Effector memory CD4-positive, alpha-beta T cell (primary cell): ENCODE data around the gene RASA3.
"Not testable (repeated sequence)": the region's sequence is repeated elsewhere in the genome, so short reads cannot be mapped to it uniquely, and the experiment has no call there.

Experiments used
- DNase-seq, 3 donors: peaks; one replicate each; pipeline ENCODE4 v3.0.0-alpha.2; 2020
- H3K27ac ChIP-seq: 2 replicates; pipeline ENCODE4 v1.7.0; 2013; ENCODE audit warnings: mild to moderate bottlenecking, low read length, moderate library complexity; ENCODE audit not compliant: insufficient read depth, poor library complexity, severe bottlenecking
- H3K27me3 ChIP-seq: replicated peaks from 2 replicates; pipeline ENCODE4 v1.7.0; 2013; ENCODE audit warnings: mild to moderate bottlenecking, low read length; ENCODE audit not compliant: insufficient read depth, control insufficient read depth, poor library complexity, severe bottlenecking
- H3K36me3 ChIP-seq: 2 replicates; pipeline ENCODE4 v1.7.0; 2013; ENCODE audit warnings: mild to moderate bottlenecking, low read length, moderate library complexity; ENCODE audit not compliant: control insufficient read depth, insufficient read depth
- H3K4me1 ChIP-seq: 2 replicates; pipeline ENCODE4 v1.7.0; 2013; ENCODE audit warnings: low read length, mild to moderate bottlenecking; ENCODE audit not compliant: control insufficient read depth, insufficient read depth, poor library complexity, severe bottlenecking
- H3K4me3 ChIP-seq: 2 replicates; pipeline ENCODE4 v1.7.0; 2013; ENCODE audit warnings: low read length, low read depth, mild to moderate bottlenecking; ENCODE audit not compliant: insufficient read depth, poor library complexity, severe bottlenecking
- H3K9me3 ChIP-seq: 2 replicates; pipeline ENCODE4 v1.7.0; 2013; ENCODE audit warnings: mild to moderate bottlenecking, low read length, moderate library complexity; ENCODE audit not compliant: control insufficient read depth

The RASA3 gene

GRCh38 chr13:114114666-114115065, 17.8 kb downstream of the RASA3 start:
- H3K27me3 ChIP-seq, H3K9me3 ChIP-seq, DNase-seq, H3K4me3 ChIP-seq: not testable (repeated sequence)
- Histone ChIP-seq H3K4me1 (peaks cover 68% of the 10 kb centered on the region), H3K36me3 (peaks cover 47% of the 10 kb centered on the region), H3K27ac (peak overlapping the region; percentile 25)

- DNase-seq: no peak
- H3K36me3 ChIP-seq: peaks cover 50% of the 10 kb centered on the region
- H3K27ac ChIP-seq: peak overlapping the region; percentile 11
- H3K27me3 ChIP-seq: no peaks in the 10 kb centered on the region
- H3K4me3 ChIP-seq: no peak overlapping the region
- no peaks in the 10 kb centered on the region for H3K9me3 ChIP-seq
- H3K4me1 ChIP-seq: peaks cover 69% of the 10 kb centered on the region
These were observed 18.3 kb downstream of the RASA3 start for GRCh38 chr13:114114006-114114640.

GRCh38 chr13:114113395-114113794, 19.0 kb downstream of the RASA3 start:
- peaks cover 55% of the 10 kb centered on the region for H3K36me3 ChIP-seq
- not testable (repeated sequence) for H3K9me3 ChIP-seq, H3K27me3 ChIP-seq, H3K4me3 ChIP-seq, DNase-seq, H3K27ac ChIP-seq
- peaks cover 69% of the 10 kb centered on the region for H3K4me1 ChIP-seq

- peaks cover 58% of the 10 kb centered on the region for H3K36me3 ChIP-seq
- no peaks in the 10 kb centered on the region for H3K27me3 ChIP-seq
- no peaks in the 10 kb centered on the region for H3K9me3 ChIP-seq
- peak overlapping the region; percentile 6 for H3K27ac ChIP-seq
- no peak overlapping the region for H3K4me3 ChIP-seq
- peaks cover 69% of the 10 kb centered on the region for H3K4me1 ChIP-seq
- DNase-seq: no peak
These were observed 19.5 kb downstream of the RASA3 start for GRCh38 chr13:114112826-114113322.

- H3K9me3 ChIP-seq: no peaks in the 10 kb centered on the region
- H3K27ac ChIP-seq: peak overlapping the region; percentile 52
- DNase-seq: no peak
- H3K4me3 ChIP-seq: no peak overlapping the region
- peaks cover 75% of the 10 kb centered on the region for H3K4me1 ChIP-seq
- H3K27me3 ChIP-seq: no peaks in the 10 kb centered on the region
- peaks cover 60% of the 10 kb centered on the region for H3K36me3 ChIP-seq
These were observed 20.1 kb downstream of the RASA3 start for GRCh38 chr13:114112231-114112825.

DNA sequence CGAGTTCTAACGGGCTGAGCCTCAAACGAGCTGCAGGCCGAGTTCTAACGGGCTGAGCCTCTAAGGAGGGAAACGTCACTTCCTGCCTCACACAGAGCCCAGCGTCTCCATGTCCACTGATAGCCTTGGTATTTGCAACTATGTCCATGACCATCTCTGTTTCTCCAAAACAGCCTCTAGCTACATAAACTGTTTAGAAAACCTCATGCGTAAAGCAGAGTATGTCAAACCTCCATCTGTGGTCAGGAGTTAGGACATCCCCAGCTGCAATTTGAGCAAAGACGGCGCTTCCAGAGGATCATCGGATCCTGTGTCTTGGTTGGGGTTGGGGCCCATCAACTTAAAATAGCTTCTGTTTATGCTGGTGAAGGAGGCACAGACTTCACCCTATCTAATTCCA, 20.8 kb downstream of the RASA3 start:
- DNase-seq: no peak
- Histone ChIP-seq H3K36me3 (peaks cover 65% of the 10 kb centered on the region), H3K4me3 (no peak overlapping the region), H3K27ac (peak overlapping the region; percentile 52), H3K9me3 (no peaks in the 10 kb centered on the region), H3K4me1 (peaks cover 82% of the 10 kb centered on the region), H3K27me3 (no peaks in the 10 kb centered on the region)

DNA sequence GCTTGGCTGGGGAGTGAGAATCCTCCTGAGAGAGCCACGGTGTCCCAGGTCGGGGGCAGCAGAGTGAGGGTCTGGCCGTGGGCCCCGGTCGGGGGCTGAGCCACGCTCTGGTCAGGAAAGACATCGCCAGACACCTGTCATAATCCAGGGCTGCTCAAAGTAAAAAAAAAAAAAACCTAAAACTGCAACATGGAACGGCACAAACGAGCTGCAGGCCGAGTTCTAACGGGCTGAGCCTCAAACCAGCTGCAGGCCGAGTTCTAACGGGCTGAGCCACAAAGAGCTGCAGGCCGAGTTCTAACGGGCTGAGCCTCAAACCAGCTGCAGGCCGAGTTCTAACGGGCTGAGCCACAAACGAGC, 21.6 kb downstream of the RASA3 start:
- Histone ChIP-seq H3K4me3 (peak overlapping the region; percentile 41), H3K27ac (peak overlapping the region; percentile 67), H3K36me3 (peaks cover 61% of the 10 kb centered on the region), H3K4me1 (peaks cover 81% of the 10 kb centered on the region)
- H3K9me3 ChIP-seq, H3K27me3 ChIP-seq, DNase-seq: not testable (repeated sequence)

GRCh38 chr13:114110091-114110829, 22.2 kb downstream of the RASA3 start:
- Histone ChIP-seq H3K9me3 (no peaks in the 10 kb centered on the region), H3K36me3 (peaks cover 56% of the 10 kb centered on the region), H3K27me3 (no peaks in the 10 kb centered on the region), H3K27ac (peak overlapping the region; percentile 67), H3K4me3 (peak overlapping the region; percentile 41), H3K4me1 (peaks cover 82% of the 10 kb centered on the region)
- peak; percentile 55 to 72 (median 69) for DNase-seq

DNA sequence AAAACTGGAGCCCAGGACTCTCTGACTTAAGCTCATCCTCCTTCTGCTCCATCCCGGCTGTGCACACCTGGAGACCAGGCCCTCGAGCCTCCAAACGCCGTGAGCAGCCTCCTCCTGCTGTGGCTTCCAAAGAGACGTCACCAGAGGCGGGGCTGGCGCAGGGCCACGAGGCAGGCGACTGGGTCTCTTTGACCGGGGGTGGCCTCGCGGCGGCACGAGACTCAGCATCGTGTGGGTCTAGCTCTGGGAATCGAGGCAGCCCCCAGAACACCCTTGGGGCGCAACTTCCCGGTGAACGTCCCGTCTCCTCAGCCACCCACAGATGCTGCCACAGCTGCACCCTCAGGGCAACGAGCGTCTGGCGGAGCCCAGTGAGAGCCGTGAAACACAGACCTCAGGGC, 22.8 kb downstream of the RASA3 start:
- peaks cover 55% of the 10 kb centered on the region for H3K36me3 ChIP-seq
- H3K27me3 ChIP-seq: no peaks in the 10 kb centered on the region
- H3K4me1 ChIP-seq: peaks cover 82% of the 10 kb centered on the region
- no peak for DNase-seq
- peak overlapping the region; percentile 41 for H3K4me3 ChIP-seq
- H3K9me3 ChIP-seq: no peaks in the 10 kb centered on the region
- H3K27ac ChIP-seq: peak overlapping the region; percentile 67

- Histone ChIP-seq H3K36me3 (peaks cover 49% of the 10 kb centered on the region), H3K9me3 (no peaks in the 10 kb centered on the region), H3K27ac (peak overlapping the region; percentile 67), H3K27me3 (no peaks in the 10 kb centered on the region), H3K4me3 (no peak overlapping the region), H3K4me1 (peaks cover 77% of the 10 kb centered on the region)
- no peak for DNase-seq
These were observed 23.5 kb downstream of the RASA3 start for GRCh38 chr13:114108894-114109293.
